Hypothalamus (tissue), 51 donors: ENCODE measurements around the gene LLGL1.

ENCODE experiments used
- DNase-seq, 51 donors: peaks; one replicate each; lab custom pipeline; 2025; lab: John Stamatoyannopoulos, UW

LLGL1 gene

DNA sequence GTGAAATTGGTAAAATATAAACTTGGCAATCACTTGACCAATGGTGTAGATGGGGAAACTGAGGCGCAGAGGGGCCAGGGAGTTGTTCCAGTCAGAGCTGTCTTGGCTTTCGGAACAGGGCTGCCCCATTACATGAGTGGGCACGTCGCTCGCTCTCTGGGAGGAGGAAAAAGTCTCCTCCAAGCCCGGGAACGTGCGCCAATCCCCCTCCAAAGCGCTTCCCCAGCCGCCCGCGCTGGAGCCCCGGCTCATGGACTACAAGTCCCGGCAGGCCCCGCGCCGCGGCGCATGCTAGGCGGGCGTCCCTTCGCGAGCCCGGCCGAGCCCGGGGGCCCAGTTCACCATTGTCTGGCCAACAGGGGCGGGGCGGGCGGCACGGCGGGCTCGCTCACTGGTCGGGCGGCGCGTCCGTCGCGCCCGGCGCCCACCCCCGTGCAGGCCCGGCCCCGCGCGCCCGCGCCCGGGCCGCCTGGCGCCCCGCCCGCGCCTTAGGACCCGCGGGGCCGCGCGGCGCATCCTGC, at the start of gene LLGL1:
Gene LLGL1 (plus strand): TSS at position 515 of the 521 bp plus-strand sequence. CDS start 48 bp downstream, outside the sequence.
- peak; percentile 24 to 99 (median 91) for DNase-seq

DNA sequence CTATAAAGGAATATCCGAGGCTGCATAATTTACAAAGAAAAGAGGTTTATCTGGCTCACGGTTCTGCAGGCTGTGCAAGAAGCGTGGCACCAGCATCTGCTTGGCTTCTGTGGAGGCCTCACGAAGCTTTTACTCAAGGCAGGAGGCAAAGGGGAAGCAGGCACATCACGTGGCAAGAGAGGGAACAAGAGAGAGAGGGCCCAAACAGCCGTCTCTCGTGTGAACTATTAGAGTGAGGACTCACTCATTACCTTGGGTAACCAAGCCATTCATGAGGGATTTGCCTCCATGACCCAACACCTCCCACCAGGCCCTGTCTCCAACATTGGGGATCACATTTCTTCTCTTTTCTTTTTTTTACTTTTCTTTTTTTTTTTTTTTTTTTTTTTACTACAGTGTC, 49.3 kb upstream of the LLGL1 start:
- peak in 3 of 51 donors; percentile 13 to 16 (median 16) for DNase-seq

DNA sequence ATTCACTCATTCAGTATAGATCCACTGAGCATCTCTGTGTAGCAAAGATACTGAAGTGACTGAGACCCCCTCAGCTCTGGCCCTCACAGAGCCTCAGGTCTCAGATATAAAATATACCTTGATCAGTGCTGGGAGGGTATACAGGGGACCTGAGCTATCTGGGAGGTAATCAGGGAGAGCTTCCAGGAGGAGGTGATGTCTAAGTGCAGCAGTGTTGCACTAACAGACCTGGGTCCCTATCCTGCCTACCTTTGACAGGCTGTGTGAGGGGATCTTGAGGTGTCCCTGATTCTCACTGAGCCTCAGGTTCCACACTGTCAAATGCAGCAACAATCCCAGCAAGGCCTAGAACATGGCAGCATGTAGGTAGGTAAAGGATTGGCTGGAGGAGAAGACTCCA, 48.3 kb upstream of the LLGL1 start:
- DNase-seq: no peak

DNA sequence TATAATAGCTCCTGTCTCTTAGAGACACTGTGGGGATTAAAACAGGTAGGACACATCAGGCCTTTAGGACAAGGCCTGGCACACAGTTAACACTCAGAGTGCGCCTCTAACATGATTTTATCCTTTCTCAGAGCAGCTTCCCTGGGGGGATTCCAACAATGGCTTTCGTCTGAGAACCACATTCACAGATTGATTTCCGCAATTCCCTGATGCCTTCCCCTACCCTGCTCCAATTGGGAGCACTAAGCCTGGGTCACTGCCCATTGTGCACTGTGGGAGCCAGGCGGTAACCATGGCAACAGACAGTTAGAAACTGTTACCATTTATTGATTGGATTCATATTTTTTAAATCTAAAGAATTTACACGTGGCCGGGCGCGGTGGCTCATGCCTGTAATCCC, 47.7 kb upstream of the LLGL1 start:
- no peak for DNase-seq

DNA sequence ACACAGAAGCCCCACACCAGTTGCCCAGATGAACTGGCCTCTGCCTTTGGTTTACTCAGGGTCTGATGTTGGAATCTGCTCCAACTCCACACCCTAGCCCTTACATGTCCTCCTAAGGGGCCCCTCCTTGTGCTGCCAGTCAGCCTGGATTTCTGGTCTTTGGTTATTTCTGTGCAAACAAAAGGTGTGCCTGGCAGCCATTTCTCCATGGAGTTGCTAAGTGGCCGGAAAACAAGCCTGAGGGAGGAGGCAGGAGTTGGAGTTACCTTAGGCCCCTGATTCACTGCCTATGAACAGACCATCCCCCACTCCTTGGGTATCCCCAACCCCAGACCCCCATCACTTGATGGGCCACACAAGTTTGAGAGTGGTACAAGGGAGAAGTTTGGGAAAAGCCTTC, 46.2 kb upstream of the LLGL1 start:
- no peak for DNase-seq

DNA sequence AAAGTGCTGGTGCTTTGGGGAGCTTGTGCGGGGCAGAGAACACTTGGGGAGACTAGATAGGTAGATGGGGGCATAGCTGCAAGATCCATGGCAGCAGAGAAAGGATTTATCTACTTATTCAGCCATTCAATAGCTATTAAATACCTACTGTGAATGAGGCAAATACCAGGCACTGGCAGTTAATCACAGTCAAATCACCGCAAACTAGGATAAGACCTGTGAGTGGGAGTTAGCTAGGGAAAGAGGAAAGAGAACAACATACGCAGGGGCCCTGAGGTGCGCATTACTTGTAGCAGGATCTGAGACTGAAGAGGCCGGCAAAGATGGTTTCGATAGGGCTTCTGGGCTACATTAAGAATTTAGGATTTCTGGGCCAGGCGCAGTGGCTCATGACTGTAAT, 45.6 kb upstream of the LLGL1 start:
- DNase-seq: no peak

DNA sequence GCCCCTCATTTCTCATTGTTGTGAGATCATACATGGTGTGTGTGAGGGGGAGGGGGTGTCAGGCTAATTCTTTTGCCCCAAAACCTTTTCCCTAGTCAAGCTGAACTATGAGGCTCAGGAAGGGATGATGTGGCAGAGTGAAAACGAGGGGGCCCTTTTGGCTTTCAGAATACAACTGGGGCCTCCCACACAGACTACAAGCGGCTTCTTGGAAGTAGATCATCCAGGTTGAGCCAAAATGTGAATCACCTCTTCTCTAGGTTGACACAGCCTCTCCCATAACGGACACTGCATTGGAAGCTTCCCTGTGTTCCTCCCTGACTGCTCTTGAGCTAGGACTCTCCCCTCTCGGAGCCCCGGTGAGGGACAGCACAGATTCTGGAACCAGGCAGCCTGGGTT, 44.1 kb upstream of the LLGL1 start:
- no peak for DNase-seq

DNA sequence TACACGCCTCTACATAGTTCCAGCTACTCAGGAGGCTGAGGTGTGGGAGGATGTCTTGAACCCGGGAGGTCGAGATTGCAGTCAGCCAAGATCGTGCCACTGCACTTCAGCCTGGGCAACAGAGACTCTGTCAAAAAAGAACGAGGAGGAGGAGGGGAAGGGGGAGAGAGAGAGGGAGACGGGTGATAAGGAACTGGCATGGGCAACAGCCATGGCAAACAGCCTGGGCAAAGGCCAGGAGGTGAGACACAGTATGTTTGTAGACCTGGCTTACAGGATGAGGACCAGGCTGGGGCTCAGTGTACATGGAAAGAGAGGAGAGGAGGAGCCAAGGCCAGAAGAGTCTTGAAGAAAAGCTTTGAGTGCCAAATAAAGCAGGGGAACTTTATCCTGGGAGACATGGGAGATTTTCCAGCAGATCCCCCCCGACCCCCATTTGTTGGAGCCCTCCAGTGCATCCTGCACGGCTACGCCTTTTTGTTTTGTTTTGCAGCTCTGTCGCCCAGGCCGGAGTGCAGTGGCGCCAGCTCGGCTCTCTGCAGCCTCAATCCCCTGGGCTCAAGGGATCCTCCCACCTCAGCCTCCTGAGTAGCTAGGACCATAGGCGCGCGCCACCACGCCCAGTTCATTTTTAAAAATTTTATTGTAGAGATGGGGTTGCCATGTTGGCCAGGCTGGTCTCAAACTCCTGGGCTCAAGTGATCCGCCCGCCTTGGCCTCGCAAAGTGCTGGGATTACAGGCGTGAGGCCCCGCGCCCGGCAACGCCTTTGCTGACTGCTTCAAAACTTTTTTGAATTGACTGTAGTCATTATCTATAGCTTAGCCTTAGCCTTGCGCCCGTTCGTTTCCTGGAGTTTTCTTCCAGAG, 43.1 kb upstream of the LLGL1 start:
- no peak for DNase-seq

DNA sequence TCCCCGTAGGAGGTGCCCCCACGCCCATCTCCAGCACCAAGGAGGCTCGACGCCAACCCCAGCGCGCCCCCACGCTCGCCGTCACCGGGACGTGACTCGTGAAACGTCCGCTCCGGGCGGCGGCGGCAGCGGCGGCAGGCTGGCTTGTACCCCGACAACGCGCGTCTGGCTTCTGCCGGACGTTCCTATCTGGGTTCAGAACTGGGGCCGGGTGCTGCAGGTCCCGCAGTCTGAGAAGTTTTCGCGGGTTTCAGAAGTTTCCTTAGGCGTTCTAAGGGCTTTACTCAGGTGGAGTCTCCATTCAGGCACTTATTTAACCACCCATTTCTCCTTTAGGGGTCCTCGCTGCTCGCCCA, 42.5 kb upstream of the LLGL1 start:
- peak in 44 of 51 donors; percentile 57 to 96 (median 86) for DNase-seq

DNA sequence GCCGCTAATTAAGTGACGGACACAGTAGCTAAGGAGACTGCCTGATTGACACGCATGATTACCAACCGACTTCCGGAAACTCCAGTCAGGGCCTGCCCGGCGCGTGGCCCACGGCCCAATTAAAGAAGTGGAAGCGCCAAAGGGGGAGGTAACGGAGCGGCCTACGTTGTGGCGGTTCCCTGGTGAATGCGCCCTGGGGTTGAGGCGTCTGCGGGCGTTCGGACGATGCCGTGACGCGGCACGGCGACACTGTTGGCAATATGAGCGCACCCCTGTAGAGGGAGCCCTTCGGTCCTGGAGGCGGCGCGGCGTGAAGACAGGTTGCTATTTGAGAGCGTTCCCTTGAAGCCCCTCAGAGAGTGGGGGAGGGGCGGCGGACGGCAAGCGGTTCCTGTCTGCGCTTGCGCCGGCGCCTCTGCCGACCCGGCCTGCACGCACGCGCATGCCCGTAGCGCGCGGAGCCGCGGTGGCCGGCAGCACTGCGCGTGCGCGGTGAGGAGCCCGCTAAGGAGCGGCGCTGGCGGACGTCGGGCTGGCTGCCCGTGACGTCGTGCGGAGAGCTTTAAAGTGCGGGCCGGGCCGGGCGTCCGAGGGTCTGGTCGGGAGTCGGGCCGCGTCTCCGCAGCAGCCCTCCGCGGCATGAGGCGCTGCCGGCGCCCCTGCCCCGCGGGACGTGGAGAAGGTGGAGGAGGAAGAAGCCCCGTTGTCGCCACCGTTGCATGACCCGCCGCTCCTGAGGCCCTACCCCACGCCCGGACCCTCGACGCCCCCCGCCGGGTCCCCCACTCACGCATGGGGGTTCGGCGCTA, 41.9 kb upstream of the LLGL1 start, which contains the start of gene ALKBH5:
Gene ALKBH5 (plus strand): TSS at position 495 of the 809 bp plus-strand sequence. CDS start 416 bp downstream, outside the sequence.
- peak; percentile 85 to 100 (median 97) for DNase-seq

DNA sequence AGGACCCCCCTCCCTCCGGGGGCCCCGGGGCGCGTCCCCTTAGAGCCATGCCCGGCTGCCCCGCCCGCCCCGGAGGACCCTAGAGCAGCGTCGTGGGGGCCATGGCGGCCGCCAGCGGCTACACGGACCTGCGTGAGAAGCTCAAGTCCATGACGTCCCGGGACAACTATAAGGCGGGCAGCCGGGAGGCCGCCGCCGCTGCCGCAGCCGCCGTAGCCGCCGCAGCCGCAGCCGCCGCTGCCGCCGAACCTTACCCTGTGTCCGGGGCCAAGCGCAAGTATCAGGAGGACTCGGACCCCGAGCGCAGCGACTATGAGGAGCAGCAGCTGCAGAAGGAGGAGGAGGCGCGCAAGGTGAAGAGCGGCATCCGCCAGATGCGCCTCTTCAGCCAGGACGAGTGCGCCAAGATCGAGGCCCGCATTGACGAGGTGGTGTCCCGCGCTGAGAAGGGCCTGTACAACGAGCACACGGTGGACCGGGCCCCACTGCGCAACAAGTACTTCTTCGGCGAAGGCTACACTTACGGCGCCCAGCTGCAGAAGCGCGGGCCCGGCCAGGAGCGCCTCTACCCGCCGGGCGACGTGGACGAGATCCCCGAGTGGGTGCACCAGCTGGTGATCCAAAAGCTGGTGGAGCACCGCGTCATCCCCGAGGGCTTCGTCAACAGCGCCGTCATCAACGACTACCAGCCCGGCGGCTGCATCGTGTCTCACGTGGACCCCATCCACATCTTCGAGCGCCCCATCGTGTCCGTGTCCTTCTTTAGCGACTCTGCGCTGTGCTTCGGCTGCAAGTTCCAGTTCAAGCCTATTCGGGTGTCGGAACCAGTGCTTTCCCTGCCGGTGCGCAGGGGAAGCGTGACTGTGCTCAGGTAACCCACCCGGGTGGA, 41.0 kb upstream of the LLGL1 start:
- DNase-seq: peak in 32 of 51 donors; percentile 9 to 77 (median 38)

DNA sequence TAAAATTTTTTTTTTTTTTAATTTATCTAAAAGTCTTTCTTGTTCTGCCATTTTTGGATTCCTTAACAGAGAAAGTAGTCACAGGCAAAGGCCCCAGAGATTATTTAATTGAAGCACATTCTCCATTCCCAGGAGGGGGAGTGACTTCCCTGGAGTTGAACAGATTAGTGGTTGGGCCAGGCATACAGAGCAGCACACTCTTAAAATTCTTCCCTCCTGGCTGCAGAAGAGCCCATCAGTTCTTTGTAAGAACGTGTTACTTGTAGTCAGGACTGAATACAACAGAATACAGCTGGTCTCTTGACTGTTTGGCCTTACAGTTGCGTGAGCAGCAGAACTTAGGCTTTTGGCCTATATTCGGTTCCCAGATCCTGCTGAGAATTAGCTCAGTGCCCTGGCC, 40.0 kb upstream of the LLGL1 start:
- peak in 2 of 51 donors; percentile 15 to 29 for DNase-seq

DNA sequence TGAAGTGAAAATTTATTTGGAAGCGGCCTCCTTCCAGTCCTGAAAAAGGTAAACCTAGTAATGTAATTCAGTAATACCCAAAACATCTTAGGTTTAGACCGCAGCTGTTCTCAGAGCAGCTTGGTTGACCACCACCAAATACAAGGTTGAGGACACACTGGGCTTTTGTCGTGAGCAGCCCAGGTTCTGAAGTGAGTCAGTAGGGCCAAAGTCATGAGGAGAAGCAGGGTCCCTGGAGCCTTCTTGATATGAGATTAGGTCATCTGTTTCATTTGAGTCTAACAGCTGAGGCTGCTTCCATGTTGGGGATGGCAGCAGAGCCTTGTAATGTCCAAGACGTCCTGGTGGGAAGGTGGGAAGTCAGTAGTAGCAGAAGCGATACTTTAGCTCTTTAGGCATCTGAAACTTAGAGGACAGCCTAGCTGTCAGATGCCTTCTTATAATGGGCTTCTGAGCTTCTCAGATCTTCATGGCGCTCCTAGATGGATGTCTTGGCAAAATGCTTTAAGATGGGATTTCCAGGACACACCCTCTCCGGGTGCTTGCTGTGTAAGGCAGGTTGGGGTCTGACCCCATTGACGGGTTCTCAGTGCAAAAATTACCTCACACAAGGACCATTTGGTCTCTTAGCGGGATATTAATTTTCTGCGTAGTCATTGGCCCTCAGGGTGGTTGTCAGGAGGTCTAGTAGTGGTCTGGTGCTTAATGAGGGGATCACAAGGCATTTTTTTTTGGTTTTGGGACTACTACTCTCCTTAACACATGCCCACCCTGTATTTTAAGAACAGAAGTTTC, 39.4 kb upstream of the LLGL1 start:
- no peak for DNase-seq

DNA sequence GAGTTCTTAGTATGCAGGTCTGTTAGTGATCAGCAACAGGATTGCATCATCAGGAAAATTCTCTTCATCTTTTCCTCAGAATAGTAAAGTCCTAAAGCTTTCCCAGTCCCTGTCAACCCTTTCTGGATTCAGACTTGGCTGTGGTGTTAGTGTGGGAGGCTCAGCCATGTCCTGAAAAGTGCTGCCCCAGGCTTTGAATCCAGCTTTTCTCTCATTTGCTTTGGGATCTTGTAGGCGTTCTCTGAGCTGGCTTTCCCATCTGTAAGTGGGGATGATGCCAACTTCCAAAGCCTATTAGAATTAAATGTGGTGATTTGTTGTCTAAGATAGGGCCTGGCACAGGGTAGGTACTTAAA, 38.8 kb upstream of the LLGL1 start:
- DNase-seq: peak in 5 of 51 donors; percentile 11 to 50 (median 31)

DNA sequence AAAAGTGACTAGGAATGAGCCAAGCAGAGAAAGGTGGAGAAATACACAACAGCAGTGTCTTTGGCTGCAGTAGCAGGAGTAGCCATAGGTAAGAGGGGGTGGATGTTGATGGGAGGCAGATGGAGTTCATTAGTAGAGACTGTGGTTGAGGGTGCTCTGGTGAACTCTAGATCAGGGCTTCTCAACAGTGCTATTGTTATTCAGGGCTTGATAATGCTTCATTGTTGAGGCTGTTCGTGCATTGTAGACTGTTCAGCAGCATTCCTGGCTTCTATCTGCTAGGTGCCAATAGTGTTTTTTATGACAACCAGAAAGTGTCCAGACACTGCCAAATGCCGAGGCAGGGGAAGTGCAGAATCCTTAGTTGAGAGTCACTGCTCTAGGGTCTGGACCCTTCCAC, 38.2 kb upstream of the LLGL1 start:
- DNase-seq: peak in 7 of 51 donors; percentile 24 to 59 (median 35)

DNA sequence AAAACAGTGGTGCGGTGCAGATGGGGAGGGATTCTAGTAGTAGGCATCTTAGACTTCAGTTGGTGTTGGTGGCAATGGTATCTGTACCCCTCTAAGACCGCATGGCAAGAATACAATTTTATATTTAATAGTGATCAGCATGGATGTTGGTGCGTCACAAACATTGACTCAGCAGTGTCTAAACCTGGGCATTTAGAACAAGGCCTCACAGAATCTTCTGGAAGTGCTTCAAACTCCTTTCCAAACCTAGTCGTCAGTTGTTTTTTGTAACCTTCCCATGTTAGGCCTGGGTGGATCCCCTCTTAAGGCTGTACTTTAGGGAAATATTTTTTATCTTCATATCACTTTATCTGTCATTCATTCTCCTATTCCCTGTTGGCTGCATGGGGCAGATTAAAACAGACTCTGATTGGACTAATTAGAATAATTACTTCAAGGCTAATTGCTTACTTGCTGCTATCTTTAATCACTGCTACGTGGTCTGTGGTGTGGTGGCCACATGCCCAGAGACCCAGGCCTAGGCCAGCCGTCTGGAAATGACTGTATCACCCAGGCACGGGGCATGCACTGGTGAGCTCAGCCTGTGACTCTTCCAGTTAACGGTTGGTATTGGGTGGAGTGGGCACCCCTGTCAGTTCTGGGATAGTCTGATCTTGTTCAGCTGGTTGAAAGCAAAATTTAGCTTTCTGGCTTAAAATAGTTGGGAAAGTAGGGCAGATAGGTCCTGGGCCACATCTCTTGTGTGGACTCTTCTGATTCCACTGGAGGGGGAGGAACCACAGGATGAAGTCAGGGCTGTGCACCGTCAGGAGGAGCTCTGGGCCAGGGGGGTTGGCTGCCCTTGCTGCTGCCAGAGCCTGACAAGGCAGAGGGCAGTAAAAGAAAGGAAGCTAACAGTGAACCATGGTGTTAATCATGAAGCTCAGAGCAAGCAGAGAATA, 37.3 kb upstream of the LLGL1 start:
- DNase-seq: peak in 5 of 51 donors; percentile 19 to 33 (median 26)

DNA sequence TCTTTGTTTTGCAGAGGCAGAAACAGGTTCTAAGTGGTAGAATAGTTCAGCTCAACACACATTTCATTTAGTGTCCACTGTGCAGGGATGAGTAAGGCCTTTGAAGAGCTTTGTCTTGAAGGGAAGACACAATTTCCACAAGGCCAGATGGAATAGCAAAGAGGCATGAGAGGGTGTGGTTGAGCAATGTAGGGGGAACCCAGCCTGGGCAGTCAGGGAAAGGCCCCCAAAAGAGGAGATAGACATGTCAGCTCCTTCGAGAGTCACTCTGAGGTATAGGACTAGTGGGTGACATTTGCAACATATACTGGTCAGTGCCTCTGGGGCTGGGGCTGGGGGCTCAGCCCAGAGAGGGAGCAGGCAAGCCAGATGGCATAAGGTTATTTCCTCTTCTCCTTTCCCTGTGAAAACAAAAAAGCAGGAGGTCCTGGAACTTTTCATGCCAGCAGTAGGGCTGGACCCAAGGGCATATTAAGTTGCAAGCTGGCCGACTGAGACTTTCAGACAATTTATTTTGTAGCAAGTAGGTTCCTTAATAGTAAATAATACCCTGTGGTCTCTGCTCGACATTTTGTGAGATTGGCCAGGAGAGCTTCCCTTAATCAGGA, 34.7 kb upstream of the LLGL1 start:
- DNase-seq: no peak

DNA sequence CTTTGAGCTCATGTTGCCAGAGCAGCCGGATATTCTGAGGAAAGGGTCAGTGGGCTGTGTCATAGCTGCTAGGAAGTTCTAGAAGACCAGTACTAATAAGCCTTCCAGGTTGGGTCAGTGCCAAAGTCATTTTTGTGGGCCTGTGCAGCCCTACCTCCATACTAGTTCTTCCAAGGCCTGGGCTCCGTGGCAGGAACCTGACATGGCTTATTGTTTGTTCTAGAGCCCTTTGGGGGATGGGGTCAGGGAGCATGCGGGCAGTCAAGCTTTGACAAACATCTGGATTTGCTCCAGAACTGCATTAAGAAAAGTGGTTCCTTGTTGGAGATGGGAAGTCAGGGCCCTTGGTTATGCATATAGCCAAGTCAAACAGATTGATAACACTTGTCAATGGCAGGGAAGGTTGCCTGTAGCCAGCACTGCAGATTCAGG, 34.2 kb upstream of the LLGL1 start:
- DNase-seq: peak in 2 of 51 donors; percentile 11 to 21
